HPDE6-E6E7 (cell line): ENCODE data around the gene ZBTB8OS.

Experiments used
- DNase-seq: peaks from one replicate; pipeline ENCODE4 v3.0.0; 2011; ENCODE audit warnings: missing footprints; ENCODE audit errors: extremely low spot score

The ZBTB8OS gene

DNA sequence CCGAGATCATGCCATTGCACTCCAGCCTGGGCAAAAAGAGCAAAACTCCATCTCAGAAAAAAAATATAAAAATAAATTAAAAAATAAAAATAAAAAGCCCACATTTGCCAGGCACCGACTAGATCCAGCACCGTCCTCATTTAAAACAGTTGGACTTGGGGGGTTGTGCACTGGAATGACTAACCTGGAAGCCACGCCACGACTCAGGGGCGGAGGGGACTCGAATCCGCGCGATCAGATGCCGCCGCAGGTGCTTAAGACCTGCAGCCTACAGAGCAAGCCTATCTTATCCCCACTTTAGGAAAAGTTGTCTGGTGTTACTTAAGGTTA, 38.5 kb downstream of the ZBTB8OS start:
- peak; percentile 7 for DNase-seq

DNA sequence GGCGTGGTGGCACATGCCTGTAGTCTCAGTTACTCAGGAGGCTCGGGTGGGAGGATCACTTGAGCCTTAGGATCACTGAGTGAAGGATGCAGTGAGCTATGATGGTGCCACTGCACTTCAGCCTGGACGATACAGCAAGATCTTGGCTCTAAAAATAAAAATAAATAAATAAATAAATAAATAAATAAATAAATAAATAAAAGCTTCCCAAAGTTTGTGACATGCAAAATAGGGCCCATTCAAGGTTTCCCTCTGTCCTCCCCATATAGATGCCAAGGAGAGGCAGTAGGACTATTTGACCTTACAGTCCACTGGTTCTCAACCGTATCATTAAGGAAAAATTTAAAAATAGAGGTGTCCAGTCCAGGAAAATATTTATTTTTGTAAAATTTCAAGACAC, 41.2 kb downstream of the ZBTB8OS start:
- no peak for DNase-seq

- DNase-seq = no peak
Observed at GRCh38 chr1:32606565-32607371, 43.6 kb downstream of the ZBTB8OS start.

GRCh38 chr1:32605711-32606424, 44.5 kb downstream of the ZBTB8OS start:
- DNase-seq = no peak

DNA sequence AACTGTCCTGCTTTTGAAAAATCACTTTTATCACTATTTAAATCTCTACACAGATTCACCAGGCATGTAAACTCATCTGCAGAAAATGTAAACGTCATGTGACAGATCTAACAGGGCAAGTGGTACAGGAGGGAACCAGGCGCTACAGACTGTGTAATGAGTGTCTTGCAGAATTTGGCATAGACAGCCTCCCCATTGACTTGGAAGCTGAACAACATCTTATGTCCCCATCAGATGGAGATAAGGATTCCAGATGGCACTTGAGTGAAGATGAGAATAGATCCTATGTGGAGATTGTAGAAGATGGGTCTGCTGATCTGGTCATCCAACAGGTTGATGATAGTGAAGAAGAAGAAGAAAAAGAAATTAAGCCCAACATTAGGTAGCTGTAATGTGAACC, 50.3 kb downstream of the ZBTB8OS start:
- DNase-seq = no peak

DNA sequence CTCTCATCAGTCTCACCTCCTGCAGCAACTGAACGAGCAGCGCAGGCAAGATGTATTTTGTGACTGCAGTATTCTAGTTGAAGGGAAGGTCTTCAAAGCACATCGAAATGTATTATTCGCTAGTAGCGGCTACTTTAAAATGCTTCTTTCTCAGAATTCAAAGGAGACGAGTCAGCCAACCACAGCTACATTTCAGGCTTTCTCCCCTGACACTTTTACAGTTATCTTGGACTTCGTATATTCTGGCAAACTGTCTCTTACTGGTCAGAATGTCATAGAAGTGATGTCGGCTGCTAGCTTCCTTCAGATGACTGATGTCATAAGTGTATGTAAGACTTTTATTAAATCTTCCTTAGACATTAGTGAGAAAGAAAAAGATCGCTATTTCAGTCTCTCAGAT, 57.4 kb downstream of the ZBTB8OS start:
- DNase-seq = no peak

GRCh38 chr1:32580348-32581017, 69.9 kb downstream of the ZBTB8OS start:
- DNase-seq = no peak
